Activated CD4-positive, alpha-beta T cell treated with anti-CD3 and anti-CD28 coated beads, Interleukin-2, amount 50 U/mL, for 4 hours (primary cell): ENCODE measurements around the gene IRF2.

Source experiments
- DNase-seq, 2 experiments: peaks; one replicate each; pipeline ENCODE4 v3.0.0-alpha.2; 2020

IRF2 gene

DNA sequence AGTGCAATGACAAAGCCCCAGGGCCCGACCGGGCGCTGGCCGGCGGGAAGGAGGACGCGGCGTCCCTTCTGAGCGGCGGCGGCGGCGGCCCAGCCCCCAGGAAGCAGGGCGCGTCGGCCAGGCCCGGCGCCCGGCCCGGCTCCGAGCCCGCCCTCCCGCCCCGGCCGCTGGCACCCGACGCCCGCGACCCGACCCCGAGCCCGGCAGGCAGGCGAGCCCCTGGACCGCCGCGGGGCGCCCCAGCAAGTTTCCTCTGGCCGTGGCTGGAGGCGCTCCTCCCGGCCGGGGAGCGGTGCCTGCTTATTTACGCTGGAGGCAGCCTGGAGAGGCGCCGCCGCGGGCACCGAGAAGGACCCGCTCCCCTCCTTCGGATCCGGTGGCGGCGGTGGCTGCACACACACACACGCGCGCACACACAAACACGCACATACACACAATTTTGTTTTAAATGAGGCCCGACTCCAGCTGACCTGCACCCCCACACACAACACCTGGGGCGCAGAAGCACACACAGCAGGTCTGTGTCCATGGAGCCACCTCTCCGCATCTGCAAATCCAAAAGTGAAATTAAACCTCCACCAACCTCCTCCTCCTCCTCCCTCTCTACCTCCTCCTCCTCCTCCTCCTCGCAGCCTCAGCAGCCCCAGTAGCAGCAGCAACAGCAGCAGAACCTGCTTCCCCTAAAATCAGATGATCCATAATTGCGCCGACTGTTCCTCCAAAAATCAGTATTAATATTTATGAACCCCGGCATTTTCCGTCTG, 669 bp downstream of the IRF2 start:
- DNase-seq = peak; percentile 41 to 46

DNA sequence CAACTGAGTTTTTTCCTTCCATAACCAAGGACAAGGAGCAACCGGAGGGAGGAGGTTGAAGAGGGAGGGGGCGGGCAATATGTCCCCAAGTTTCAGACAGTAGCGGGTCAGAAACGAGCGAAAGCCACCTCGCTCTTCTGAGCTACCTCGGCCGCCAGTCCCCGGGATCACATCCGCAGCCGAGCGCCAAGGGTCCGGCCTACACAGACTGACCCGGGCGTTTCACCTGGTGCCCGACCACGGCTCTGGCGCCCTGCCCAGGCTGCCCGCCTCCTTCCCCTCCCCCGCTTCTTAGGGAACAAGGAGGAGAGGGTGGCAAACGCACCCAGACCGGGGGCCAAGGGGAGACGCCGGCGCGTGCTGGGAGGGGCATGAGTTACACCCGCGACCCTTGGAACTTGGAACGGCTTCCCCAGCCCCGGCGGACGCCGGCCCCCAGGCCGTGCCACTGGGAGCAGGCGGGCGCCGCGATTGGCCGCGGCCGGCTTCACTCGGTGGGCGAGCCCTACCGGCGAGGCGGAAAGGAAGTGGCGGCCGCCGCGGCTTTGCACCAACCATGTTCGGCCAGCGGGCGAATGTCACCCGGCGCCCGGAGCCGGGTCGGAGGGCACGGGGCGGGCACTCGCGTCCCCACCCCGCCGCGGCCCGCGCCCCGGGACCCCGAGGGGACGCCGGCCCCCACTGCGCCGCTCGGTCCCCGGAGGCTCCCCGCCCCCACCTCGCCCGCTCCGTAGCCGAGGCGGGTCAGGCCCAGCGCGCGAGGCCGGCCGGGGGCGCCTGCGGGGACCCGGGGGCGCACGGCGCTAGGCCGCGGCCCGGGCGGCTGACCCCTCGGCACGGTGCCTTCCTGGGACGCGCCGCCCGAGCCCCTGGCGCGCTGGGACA, 1.5 kb downstream of the IRF2 start:
- DNase-seq = peak in 1 of 2 experiments; percentile 6

DNA sequence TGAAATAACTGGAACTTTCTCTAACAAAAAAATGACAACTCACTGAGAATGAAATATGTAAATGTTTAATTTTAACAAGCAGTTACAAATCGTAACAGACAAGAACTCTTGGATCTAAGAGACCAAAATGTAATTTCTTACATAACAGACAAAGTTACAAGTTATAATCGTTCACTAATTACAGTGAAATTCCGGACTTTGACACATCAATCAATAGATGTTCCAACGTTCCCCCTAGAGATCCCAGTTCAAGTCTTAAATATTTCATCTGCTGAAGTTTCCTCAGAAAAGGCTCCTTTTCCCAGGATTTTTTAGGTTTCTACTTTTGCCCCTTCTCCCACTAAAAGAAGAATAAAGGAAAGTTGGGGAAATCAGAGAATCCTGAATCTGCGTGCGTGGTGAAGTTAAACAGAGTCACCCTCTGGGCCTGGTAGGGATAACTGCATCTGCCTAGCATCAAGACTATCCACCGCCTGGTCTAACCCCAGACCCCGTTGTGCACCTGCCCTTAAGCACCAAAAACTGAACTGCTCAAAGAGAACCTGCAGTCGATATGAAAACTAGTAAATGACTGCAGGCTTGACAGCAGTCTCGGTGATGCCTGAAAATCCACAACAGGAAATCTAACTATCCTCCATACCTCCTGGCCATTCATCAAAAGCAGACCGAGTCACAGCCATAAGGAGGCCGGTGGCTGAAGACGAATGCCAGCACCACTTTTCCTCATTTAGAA, 2.3 kb downstream of the IRF2 start:
- DNase-seq = no peak

DNA sequence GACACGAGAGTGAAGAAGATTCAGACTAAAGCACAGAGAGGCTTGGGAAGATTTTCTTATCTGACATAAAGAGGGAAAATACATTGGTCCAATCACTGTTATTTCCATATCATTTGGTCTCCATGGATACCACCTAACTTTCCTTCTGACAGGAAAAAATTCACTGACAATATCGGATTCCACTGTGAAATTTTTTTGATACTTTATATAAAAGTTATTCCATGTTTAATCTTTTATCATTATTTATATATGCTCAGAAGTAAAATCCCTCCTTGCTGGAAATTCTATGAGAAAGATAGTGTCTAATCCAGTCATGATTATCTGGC, 3.6 kb downstream of the IRF2 start:
- no peak for DNase-seq

DNA sequence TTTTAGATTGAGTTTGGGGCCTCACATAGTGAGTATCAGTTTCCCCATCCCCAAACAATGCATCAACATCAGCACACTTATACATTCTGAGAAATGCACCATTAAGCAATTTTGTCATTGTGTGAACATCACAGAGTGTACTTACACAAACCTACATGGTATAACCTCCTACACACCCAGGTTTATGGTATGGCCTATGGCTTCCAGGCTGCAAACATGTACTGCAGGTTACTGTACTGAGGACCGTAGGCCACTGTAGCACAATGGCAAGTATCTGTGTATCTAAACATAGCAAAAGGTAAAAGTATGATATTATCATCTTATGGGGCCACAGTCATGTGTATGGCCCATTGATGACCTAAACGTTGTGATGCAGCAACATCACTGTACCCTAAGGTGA, 7.7 kb downstream of the IRF2 start:
- no peak for DNase-seq

DNA sequence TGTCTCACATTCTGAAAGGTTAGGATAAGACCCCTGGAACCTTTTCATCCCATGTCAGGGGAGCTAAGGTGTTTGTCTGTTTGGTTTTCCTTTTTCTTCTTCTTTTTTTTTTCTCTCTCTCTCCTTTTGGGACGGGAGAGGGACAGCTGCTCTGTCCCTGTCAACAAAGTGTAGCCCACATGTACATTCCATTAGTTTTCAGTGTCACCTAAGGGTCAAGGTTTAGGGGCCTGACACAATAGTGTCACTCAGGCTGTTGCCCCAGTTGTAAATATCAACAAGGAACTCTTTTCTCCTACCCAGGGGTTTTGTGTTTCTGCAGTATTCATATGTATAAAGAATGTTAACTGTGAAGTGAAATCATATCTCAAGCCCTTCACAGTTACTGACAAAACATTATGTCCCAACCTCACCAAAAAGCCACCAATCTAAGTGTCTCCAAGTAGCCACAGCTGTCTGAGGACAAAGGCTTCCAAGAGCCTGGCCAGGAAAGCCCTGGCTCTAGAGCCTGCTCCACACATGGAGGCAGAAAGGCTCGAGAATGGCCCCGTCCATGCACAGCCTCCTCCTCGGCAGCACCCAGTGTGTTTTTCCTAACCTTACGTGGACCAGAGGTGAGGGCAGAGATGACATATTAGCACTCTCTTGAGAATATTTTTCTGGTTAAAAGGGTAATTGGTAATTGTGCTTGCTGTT, 9.4 kb downstream of the IRF2 start:
- DNase-seq = no peak

DNA sequence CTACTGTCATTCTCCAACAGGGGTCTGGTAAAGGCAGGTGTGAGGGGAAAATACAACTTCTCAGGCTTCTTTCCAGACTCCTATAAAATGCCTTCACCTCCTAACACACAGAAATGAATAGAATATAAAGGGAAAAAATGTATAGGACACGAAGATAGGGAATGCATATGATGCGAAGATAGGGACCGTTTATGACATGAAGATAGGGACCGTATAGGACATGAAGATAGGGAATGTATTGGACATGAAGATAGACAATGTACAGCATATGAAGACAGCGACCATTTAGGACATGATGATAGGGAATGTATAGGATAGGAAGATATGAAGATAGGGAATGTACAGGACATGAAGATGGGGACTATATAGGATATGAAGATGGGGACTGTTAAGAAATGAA, 10.5 kb downstream of the IRF2 start:
- no peak for DNase-seq

DNA sequence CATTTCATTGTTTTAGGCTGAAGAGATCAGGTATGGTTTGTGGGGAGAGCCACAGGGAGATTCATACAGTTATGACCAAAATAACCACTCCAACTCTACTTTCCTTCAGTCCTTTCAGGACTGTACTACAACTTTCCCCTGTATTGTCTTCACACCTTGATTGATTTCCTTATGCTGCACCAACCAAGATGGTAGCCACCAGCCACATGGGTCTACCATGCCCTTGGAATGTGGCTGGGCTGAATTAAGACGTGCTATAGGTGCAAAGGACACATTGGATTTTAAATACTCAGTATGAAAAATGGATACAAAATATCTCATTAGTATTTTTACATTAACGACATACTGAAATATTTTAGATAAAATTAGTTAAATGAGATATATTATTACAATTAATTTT, 11.2 kb downstream of the IRF2 start:
- no peak for DNase-seq

DNA sequence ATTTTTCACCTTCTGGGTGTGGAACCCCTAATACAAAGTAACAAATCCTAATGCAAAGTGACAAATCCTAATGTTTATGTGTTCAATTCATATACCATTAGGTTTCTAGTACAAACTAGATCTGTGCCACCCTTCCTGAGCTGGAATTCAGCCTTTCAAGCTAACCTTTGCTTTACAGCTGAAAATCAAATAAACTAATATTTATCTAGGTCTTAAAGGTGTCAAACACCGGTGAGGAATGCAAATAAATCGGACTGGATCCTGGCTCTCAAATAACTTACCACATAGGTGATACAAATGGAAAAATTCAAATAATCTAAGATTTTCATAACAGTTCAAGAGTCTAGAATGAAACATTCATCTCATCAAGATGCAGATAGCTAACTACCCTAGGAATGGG, 11.6 kb downstream of the IRF2 start:
- DNase-seq = no peak

DNA sequence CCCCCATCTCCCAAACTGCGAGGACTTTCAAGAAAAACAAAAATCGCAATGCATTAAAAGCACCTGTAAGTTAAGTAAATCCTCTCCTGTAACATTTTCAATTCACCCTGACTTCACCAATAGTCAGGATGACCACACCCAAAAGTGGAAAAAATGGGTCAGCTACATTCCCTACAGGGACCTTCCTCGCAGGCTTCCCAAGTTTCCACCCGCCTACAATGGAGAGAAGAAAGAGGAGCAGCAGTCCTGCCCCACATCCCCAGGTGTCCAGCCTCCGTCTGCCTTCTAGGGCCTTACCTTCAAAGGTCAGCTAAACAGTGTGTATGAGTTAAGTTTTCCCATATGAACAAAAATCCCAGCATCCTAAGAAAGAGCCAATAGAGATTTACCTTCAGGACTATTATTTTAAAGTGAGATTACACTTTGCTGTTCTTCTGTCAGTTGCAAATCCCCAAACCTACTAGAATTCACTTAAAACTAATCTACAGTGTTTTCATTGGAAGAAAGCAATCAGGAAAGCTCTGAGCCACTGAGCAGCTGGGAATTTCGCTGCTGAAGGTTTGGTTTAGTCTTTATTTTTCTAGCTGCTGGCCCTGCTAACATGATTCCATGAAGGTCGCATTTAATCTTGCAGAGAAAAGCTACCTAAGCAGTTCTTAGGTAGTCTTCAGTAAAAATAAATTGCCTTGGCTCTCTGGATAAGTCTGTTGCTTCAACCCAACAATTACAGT, 12.5 kb downstream of the IRF2 start:
- no peak for DNase-seq

DNA sequence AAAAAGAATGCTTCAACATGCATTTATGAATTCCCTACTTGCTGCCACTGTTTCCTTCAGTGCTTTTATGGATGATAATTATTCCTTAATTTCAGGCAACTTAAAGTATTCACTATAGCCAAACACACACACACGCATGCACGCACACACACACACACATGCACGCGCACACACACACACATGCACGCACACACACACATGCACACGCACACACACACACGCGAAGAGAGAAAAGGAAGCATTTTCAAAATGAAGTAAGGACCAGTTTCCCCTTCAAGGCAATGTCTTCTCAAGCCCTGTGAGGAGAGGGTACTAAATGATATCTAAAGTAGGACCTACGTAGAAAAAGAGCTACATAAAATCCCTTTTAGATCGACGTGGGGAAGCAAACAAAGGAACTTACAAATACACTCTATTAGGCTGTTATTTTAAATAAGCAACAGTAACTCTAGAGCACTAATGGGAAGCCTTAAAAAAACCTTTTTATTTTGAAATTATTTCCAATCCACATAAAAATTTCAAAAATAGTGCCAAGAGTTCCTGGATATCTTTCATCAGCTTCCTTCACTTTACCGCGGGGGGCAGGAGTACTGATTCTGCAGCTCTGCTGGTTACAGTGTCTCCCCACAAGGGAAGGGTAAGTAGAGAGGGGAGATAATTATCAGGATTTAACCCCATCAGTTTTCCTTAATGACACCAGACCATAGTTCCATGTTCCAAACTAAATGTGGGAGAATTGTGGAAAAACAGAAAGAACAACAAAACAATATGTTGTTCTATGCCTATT, 13.7 kb downstream of the IRF2 start:
- no peak for DNase-seq

DNA sequence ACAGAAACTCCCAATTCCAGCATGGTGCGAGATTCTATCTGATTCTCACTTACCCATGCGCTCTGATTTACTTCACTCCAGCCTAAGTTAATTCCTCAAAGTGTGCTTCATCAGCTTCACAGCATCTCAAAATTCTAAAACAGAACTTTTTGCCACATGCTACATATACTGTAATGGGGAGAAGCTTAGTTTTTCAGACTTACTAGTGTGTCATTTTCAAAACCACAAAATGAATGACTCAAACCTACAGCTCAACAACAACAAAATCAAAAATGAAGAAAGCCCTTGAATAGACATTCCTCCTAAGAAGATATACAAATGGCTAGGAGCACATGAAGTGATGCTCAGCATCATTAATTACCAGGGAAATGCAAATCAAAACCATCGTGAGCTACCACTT, 14.9 kb downstream of the IRF2 start:
- DNase-seq = no peak

DNA sequence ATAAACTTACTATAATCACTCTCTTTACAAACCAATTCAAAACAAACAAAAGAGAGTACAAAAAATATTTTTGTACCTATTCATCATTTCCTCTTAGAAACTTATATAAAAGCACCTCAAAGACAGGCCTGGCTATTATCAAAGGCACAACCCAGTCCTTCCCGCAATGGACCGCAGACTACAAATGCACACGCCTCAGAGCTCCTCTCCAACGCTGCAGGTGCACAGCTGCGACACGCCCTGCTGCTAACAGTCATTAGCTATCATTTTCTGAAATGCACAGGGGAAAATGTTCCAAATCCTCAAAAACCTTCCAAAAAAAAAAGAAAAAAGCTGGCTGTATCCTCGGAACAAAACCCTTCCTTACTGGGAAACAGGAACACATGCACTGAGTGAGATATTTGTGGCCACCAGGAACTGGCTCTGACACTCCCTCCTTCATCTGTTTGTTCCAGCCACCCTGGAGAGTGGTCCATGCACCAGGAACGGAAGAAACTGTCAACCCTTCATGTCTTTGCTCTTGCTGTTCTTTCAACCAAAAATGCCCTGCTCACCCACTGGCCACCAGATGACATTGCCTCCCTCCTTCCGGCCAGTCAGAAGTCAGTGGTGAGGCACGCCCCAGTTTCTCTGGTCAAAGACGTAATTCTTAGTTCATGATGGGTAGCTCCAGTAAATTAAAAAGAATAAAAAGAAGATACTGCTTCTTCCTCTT, 16.7 kb downstream of the IRF2 start:
- DNase-seq = no peak

DNA sequence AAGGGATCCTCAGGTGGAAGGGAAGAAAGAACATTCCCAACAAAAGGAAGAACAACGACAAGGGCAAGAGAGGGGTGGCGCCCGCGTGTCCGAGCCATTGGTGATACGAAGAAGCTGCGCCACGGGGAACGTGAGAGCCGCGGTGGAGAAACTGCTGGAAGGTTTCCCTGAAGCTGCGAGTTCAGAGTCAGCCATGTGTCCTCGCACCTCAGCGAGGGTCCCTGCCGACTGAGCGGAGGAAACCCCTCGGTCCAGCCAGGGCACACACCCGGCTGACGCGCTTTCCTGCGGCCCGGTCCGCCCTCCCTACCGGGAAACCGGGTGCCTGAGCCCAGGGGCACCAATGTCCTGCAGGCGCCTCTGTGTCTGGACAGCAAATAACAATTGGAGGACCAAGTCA, 18.0 kb downstream of the IRF2 start:
- no peak for DNase-seq

DNA sequence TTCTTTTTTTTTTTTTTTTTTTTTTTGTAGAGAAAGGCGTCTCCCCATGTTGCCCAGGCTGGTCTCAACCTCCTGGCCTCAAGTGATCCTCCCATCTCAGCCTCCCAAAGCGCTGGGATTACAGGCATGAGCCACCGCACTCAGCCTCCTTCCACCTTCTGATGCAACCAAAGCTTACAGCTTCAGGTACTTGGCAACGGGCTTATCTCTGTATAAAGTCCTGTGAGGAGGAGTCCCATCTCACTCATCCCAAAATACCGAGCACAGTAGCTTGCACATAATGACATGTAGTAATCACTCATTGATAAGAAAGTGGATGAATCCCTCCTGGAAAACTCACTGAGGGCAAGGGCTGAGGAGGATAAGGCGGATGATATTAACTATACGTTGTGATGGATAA, 19.1 kb downstream of the IRF2 start:
- no peak for DNase-seq

DNA sequence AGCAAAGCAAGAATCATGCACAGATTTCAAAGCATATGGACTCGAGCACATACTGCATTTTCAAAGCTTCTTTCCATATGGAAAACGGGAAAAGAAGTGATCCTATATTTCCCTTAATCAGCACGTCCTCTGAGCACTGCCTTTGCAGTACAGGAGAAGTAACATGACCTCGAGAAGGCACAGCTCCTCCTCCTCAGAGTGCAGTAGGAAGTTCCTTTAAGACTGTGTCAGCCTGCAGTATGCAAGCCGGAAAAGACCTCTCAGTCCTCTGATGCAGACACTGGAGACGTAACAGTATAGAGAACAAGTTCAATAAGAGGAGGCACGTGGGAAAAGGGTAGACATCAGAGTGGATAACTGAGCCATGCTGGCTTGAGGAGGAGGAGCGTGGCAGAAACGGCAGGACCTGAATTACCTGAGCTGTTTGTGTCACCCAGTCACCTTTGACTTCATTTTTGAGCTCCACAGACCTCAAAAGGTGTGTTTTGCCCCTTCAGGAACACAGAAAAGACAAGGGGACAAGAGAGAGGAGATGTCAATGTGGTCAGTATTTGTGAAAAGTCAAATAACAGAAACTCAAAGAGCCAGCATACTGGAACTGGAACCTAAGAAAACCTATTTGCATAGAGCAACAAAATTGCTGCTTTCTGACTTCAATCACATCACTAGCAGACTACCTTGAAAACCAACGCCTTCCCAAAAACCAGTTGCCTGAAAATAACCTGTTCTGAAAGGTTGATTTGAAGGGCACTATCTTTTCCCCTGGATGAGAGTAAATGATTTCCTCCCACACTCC, 20.8 kb downstream of the IRF2 start:
- DNase-seq = peak; percentile 12 to 17

DNA sequence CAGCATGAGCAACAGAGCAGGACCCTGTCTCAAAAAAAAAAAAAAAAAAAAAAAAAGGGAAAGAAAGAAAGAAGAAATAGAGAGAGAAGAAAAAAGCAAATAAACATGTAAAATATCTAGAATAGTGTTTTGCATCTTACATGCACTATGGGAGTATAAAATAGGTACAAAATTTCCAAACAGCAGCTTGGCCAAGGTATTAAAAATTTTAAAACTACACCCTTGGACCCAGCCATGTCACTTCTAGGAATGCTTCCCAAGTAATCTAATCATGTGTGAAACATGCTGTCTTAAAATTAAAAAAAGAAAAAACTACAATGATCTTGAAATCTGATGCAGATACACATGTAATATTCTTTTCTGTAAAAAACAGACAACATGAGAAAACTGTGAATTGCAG, 21.6 kb downstream of the IRF2 start:
- no peak for DNase-seq

DNA sequence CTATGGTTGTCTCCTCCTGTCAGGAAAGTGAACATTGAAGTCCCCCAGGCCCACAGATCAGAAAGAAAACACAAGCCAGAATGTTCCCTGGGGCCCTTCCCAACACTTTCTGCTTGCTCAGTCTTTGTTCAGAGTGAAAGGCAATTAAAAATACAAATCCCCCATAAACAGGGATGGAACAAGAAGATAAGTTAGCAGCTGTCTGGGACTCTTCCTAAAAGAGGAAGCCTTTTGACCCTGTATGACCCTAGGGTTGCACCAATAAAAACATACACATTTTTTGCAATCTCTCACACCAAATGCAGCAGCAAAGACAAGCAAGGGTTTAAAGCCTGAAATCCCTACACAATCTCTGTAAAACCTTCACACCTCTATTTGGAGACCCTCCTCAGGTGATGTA, 22.6 kb downstream of the IRF2 start:
- no peak for DNase-seq

DNA sequence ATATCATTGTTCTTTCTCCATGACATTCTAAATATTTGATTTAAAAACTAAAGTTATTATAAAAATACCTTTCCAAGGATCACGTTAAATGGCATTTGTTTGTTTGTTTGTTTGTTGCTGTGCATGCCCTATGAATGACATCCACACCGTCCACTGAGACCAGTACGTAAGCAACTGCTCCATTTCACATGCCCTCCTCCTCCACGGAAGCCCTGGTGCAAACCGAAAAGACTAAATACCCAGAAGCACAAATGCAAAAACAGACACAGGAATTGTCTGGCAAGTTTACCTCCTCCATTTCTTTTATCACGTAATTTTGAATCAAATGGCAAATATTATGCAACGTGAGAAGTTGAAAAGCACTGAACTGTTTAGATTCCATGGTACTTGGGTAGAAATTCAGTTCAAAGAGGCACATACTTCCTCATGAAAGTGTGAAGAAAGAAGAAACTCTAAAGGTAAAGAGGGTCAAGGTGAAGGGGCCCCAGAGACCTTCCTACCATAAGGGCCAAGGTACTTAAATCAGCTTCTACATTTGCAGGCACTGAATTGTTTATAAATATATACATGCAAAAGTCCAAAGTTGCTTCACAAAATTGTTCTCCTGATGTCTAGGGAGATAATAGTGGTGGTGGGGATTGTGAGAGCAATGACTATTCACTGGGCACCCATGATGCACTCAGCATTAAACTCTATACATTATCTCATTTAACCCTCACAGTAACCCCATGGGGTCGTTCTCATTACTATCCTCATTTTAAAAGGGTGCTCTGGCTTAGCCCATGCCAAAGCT, 23.4 kb downstream of the IRF2 start:
- DNase-seq = no peak
